Measurements from ENCODE around the gene HABP4. TPM values are rescaled to one million over a fixed set of nuclear protein-coding genes. Genes with fewer than 3 reads are reported as not detected.
A peak's percentile ranks its signal among the peaks of the same experiment; 100 is the strongest.

Gene HABP4
- total and polyA plus RNA-seq, 3 donors from 2014 or later: 30.6 to 67.2 (median 46.9) TPM

GRCh38 chr9:96514108-96514799, 64.3 kb downstream of the HABP4 start:
- TF ChIP-seq POLR2A (IDR thresholded peaks at IDR 0.05) (no peak), CTCF (IDR thresholded peaks at IDR 0.05) (no peak)
- Histone ChIP-seq H3K9me3 (no peaks in the 10 kb centered on the region), H3K27ac (peak overlapping the region; percentile 39 to 62), H3K36me3 (ENCODE audit: low read depth, missing control alignments) (no peaks in the 10 kb centered on the region), H3K4me1 (peaks cover 23% of the 10 kb centered on the region), H3K27me3 (no peaks in the 10 kb centered on the region), H3K4me3 (no peak overlapping the region)
- intact Hi-C loops (cut with DNase I; ENCODE audit: low total_unique reads): no loop called here
- no peak for DNase-seq
- whole genome bisulfite sequencing, 2 donors: 56 to 63% methylated on average over 9 of the region's 9 CpGs

GRCh38 chr9:96514800-96515158, 64.8 kb downstream of the HABP4 start:
- H3K9me3 ChIP-seq: no peaks in the 10 kb centered on the region
- H3K27ac ChIP-seq: peak overlapping the region; percentile 39 to 62
- H3K4me1 ChIP-seq: peaks cover 18% of the 10 kb centered on the region
- WGBS, 2 donors: 65 to 67% methylated on average over 3 of the region's 3 CpGs
- no peak for TF ChIP-seq CTCF (IDR thresholded peaks at IDR 0.05)
- no peaks in the 10 kb centered on the region for H3K36me3 ChIP-seq (ENCODE audit: low read depth, missing control alignments)
- no peaks in the 10 kb centered on the region for H3K27me3 ChIP-seq
- no peak for DNase-seq
- intact Hi-C loops (cut with DNase I; ENCODE audit: low total_unique reads): no loop called here
- no peak overlapping the region for H3K4me3 ChIP-seq

GRCh38 chr9:96515621-96516470, 65.9 kb downstream of the HABP4 start:
- Histone ChIP-seq H3K4me3 (no peak overlapping the region), H3K4me1 (peaks cover 14% of the 10 kb centered on the region), H3K9me3 (no peaks in the 10 kb centered on the region), H3K27ac (peak overlapping the region; percentile 39 to 62), H3K27me3 (no peaks in the 10 kb centered on the region), H3K36me3 (ENCODE audit: low read depth, missing control alignments) (no peaks in the 10 kb centered on the region)
- intact Hi-C loops (cut with DNase I; ENCODE audit: low total_unique reads): no loop called here
- DNase-seq: no peak
- no peak for TF ChIP-seq POLR2A (IDR thresholded peaks at IDR 0.05)
- TF ChIP-seq CTCF (IDR thresholded peaks at IDR 0.05): no peak
- 52 to 67% methylated on average over 5 of the region's 5 CpGs for WGBS, 2 donors

- intact Hi-C loops (cut with DNase I; ENCODE audit: low total_unique reads): no loop called here
- Histone ChIP-seq H3K27ac (no peak overlapping the region), H3K4me3 (no peak overlapping the region), H3K9me3 (no peaks in the 10 kb centered on the region), H3K27me3 (no peaks in the 10 kb centered on the region), H3K4me1 (peaks cover 9% of the 10 kb centered on the region), H3K36me3 (ENCODE audit: low read depth, missing control alignments) (no peaks in the 10 kb centered on the region)
- TF ChIP-seq CTCF (IDR thresholded peaks at IDR 0.05) (no peak), POLR2A (IDR thresholded peaks at IDR 0.05) (no peak)
- no peak for DNase-seq
- 90 to 94% methylated on average over 7 of the region's 7 CpGs for WGBS, 2 donors
Observed at GRCh38 chr9:96519095-96519494, 69.1 kb downstream of the HABP4 start.
